Esophagus squamous epithelium (tissue), 5 donors: ENCODE measurements around the gene MAPK8IP3. TPM values are rescaled to one million over a fixed set of nuclear protein-coding genes. Genes with fewer than 3 reads are reported as not detected.

Experiments used
- DNase-seq: peaks from one replicate; lab custom pipeline; 2025; lab: John Stamatoyannopoulos, UW
- H3K27ac ChIP-seq, 4 donors: fragments of 200-600 bp; sonication (generic); one replicate each; pipeline ENCODE4 v1.5.1; 2016 to 2019; ENCODE audit warnings: mild to moderate bottlenecking in 1 of 4
- H3K27me3 ChIP-seq, 4 donors: fragments of 200-600 bp; sonication (generic); 1 replicate in 3 of 4; 2 replicates in 1 of 4; pipeline versions ENCODE4 v1.5.1 to v1.6.0; 2017 to 2021; ENCODE audit warnings: antibody characterized with exemption in 1 of 4
- H3K36me3 ChIP-seq, 3 donors: fragments of 200-600 bp; sonication (generic); one replicate each; pipeline ENCODE4 v1.5.1; 2016 to 2019
- H3K4me1 ChIP-seq, 3 donors: fragments of 200-600 bp; sonication (generic); one replicate each; pipeline ENCODE4 v1.5.1; 2017 to 2019
- H3K4me3 ChIP-seq, 4 donors: fragments of 200-600 bp; sonication (generic); 1 replicate in 3 of 4; 2 replicates in 1 of 4; pipeline ENCODE4 v1.5.1; 2016 to 2019; ENCODE audit warnings: mild to moderate bottlenecking in 2 of 4, moderate library complexity in 1 of 4
- H3K9me3 ChIP-seq, 3 donors: fragments of 200-600 bp; sonication (generic); one replicate each; pipeline ENCODE4 v1.5.1; 2016 to 2019
- POLR2A ChIP-seq, 4 donors: fragments of 450-650 bp; IDR thresholded peaks; one replicate each; pipeline ENCODE4 v1.6.1; 2017; ENCODE audit warnings: antibody characterized with exemption in 4 of 4, mild to moderate bottlenecking in 4 of 4, moderate library complexity in 3 of 4
- WGBS, 2 donors: methylation state at CpG; one replicate each; pipeline ENCODE4 v1.1.5; 2018; 5-methylcytosine and 5-hydroxymethylcytosine counted together
- intact Hi-C: fragments of 100-400 bp; cut with DNase I; formaldehyde crosslinking; loops from one replicate; pipeline ENCODE4 v1.15.0; 2022
- total RNA-seq, 4 donors: library from RNA; depleted of rRNA; stranded (reverse); fragments of >200 nt; gene quantifications; one replicate each; pipeline ENCODE4 v1.1.0, GENCODE V29; 2016
- TF ChIP-seq, protein P1 (sequence below), 6 experiments: fragments of 450-650 bp in 4 of 6; fragments of 200-600 bp in 2 of 6; sonication (generic) in 2 of 6; IDR thresholded peaks; one replicate each; pipeline ENCODE4 v1.5.1; 2016 to 2019; ENCODE audit warnings: antibody characterized with exemption in 6 of 6, mild to moderate bottlenecking in 4 of 6, moderate library complexity in 4 of 6
- donor health status: DM: yes; HTN: yes; CAD: no.

Gene MAPK8IP3
- total RNA-seq, 4 donors from 2014 or later = 8.6 to 37.6 (median 24.7) TPM

DNA sequence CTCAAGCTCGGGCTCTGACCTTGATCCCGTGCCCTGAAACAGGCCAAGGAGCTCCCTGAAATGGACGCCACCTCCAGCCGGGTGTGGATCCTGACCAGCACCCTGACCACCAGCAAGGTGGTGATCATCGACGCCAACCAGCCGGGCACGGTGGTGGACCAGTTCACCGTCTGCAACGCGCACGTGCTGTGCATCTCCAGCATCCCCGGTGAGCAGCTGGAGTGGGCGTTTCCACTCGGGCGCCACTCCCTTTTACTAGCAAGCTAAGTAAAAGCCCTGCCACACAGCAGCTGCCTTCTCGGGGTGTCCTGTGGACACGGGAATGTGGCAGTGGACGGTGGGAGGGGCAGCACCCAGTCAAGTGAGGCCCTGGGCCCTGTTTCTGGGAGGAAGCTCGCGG is 59.0 kb downstream of the MAPK8IP3 start:
- Histone ChIP-seq H3K27ac (no peak overlapping the region), H3K4me3 (no peak overlapping the region), H3K4me1 (peaks cover 8 to 40% (median 11%) of the 10 kb centered on the region in 3 donors), H3K9me3 (no peaks in the 10 kb centered on the region), H3K36me3 (peaks cover 43 to 99% (median 70%) of the 10 kb centered on the region in 3 donors), H3K27me3 (no peaks in the 10 kb centered on the region)
- TF ChIP-seq, protein P1, sequence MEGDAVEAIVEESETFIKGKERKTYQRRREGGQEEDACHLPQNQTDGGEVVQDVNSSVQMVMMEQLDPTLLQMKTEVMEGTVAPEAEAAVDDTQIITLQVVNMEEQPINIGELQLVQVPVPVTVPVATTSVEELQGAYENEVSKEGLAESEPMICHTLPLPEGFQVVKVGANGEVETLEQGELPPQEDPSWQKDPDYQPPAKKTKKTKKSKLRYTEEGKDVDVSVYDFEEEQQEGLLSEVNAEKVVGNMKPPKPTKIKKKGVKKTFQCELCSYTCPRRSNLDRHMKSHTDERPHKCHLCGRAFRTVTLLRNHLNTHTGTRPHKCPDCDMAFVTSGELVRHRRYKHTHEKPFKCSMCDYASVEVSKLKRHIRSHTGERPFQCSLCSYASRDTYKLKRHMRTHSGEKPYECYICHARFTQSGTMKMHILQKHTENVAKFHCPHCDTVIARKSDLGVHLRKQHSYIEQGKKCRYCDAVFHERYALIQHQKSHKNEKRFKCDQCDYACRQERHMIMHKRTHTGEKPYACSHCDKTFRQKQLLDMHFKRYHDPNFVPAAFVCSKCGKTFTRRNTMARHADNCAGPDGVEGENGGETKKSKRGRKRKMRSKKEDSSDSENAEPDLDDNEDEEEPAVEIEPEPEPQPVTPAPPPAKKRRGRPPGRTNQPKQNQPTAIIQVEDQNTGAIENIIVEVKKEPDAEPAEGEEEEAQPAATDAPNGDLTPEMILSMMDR (IDR thresholded peaks at IDR 0.05) = no peak
- TF ChIP-seq POLR2A (IDR thresholded peaks at IDR 0.05) = no peak
- DNase-seq = no peak
- intact Hi-C loops = no loop called here
- 100% methylated on average over 1 of the region's 21 CpGs for WGBS, 2 donors

GRCh38 chr16:1765826-1766225 is 59.8 kb downstream of the MAPK8IP3 start:
- intact Hi-C loops = no loop called here
- Histone ChIP-seq H3K36me3 (peaks cover 37 to 90% (median 62%) of the 10 kb centered on the region in 3 donors), H3K27ac (no peak overlapping the region), H3K4me1 (peaks cover 14 to 48% (median 19%) of the 10 kb centered on the region in 3 donors), H3K9me3 (no peaks in the 10 kb centered on the region), H3K4me3 (no peak overlapping the region), H3K27me3 (no peaks in the 10 kb centered on the region)
- no CpG with 5 or more reads among the region's 22 CpGs for WGBS, 2 donors
- no peak for DNase-seq
- no peak for TF ChIP-seq POLR2A (IDR thresholded peaks at IDR 0.05)
- TF ChIP-seq, protein P1 (IDR thresholded peaks at IDR 0.05) = no peak

GRCh38 chr16:1766231-1766630 is 60.2 kb downstream of the MAPK8IP3 start:
- H3K27me3 ChIP-seq = no peaks in the 10 kb centered on the region
- no CpG with 5 or more reads among the region's 19 CpGs for WGBS, 2 donors
- TF ChIP-seq, protein P1 (IDR thresholded peaks at IDR 0.05) = no peak
- TF ChIP-seq POLR2A (IDR thresholded peaks at IDR 0.05) = no peak
- intact Hi-C loops = no loop called here
- H3K36me3 ChIP-seq = peaks cover 37 to 86% (median 59%) of the 10 kb centered on the region in 3 donors
- no peak overlapping the region for H3K4me3 ChIP-seq
- no peak for DNase-seq
- H3K4me1 ChIP-seq = peaks cover 14 to 52% (median 21%) of the 10 kb centered on the region in 3 donors
- H3K27ac ChIP-seq = no peak overlapping the region
- H3K9me3 ChIP-seq = no peaks in the 10 kb centered on the region

GRCh38 chr16:1766701-1767100 is 60.7 kb downstream of the MAPK8IP3 start:
- H3K27ac ChIP-seq = no peak overlapping the region
- H3K4me1 ChIP-seq = peaks cover 14 to 57% (median 24%) of the 10 kb centered on the region in 3 donors
- intact Hi-C loops = no loop called here
- 60% methylated on average over 1 of the region's 18 CpGs; no CpG with 5 or more reads in 1 of the 2 donors for WGBS, 2 donors
- H3K4me3 ChIP-seq = no peak overlapping the region
- H3K9me3 ChIP-seq = no peaks in the 10 kb centered on the region
- TF ChIP-seq, protein P1 (IDR thresholded peaks at IDR 0.05) = no peak
- no peak for TF ChIP-seq POLR2A (IDR thresholded peaks at IDR 0.05)
- DNase-seq = no peak
- H3K27me3 ChIP-seq = no peaks in the 10 kb centered on the region
- H3K36me3 ChIP-seq = peaks cover 37 to 82% (median 59%) of the 10 kb centered on the region in 3 donors

- TF ChIP-seq, protein P1 (IDR thresholded peaks at IDR 0.05) = no peak
- no peak for TF ChIP-seq POLR2A (IDR thresholded peaks at IDR 0.05)
- WGBS, 2 donors = 90 to 100% methylated on average over 2 to 4 of the region's 42 CpGs
- intact Hi-C loops = no loop called here
These were observed 61.4 kb downstream of the MAPK8IP3 start for GRCh38 chr16:1767116-1767994.

More at GRCh38 chr16:1767116-1767994, 61.4 kb downstream of the MAPK8IP3 start:
- no peaks in the 10 kb centered on the region for H3K27me3 ChIP-seq
- H3K4me1 ChIP-seq = peaks cover 14 to 64% (median 31%) of the 10 kb centered on the region in 3 donors
- H3K9me3 ChIP-seq = no peaks in the 10 kb centered on the region
- H3K4me3 ChIP-seq = no peak overlapping the region
- DNase-seq = no peak
- H3K36me3 ChIP-seq = peaks cover 35 to 75% (median 56%) of the 10 kb centered on the region in 3 donors
- H3K27ac ChIP-seq = no peak overlapping the region
